Neural progenitor cell (in vitro differentiated cells): ENCODE data around the gene BUB1B. TPM values are rescaled to one million over a fixed set of nuclear protein-coding genes. Genes with fewer than 3 reads are reported as not detected.
A peak's percentile ranks its signal among the peaks of the same experiment; 100 is the strongest.

ENCODE experiments used
- DNase-seq: peaks from one replicate; pipeline ENCODE4 v3.0.0-alpha.2; 2016; ENCODE audit warnings: low spot score
- H2AFZ ChIP-seq: fragments of 200-600 bp; sonication (generic); replicated peaks from 2 replicates; pipeline ENCODE4 v1.6.1; 2016; ENCODE audit warnings: antibody characterized with exemption
- H3F3A ChIP-seq: fragments of 200-600 bp; sonication (generic); 2 replicates; pipeline ENCODE4 v1.6.1; 2016; ENCODE audit warnings: antibody characterized with exemption, low read depth
- H3K27ac ChIP-seq: fragments of 200-600 bp; sonication (generic); 2 replicates; pipeline ENCODE4 v1.5.1; 2016; ENCODE audit warnings: mild to moderate bottlenecking
- H3K27me3 ChIP-seq: fragments of 200-600 bp; sonication (generic); 2 replicates; pipeline ENCODE4 v1.6.1; 2016; ENCODE audit warnings: mild to moderate bottlenecking, moderate library complexity
- H3K36me3 ChIP-seq: fragments of 200-600 bp; sonication (generic); 2 replicates; pipeline ENCODE4 v1.5.1; 2016
- H3K4me1 ChIP-seq: fragments of 200-600 bp; sonication (generic); 2 replicates; pipeline ENCODE4 v1.6.1; 2016; ENCODE audit warnings: mixed run types
- H3K4me2 ChIP-seq: fragments of 200-600 bp; sonication (generic); 2 replicates; pipeline ENCODE4 v1.6.1; 2016
- H3K4me3 ChIP-seq: fragments of 200-600 bp; sonication (generic); 2 replicates; pipeline ENCODE4 v1.5.1; 2016
- H3K79me2 ChIP-seq: fragments of 200-600 bp; sonication (generic); 2 replicates; pipeline ENCODE4 v1.6.1; 2016; ENCODE audit warnings: low read depth
- H3K9ac ChIP-seq: fragments of 200-600 bp; sonication (generic); 2 replicates; pipeline ENCODE4 v1.6.1; 2016
- H3K9me3 ChIP-seq: fragments of 200-600 bp; sonication (generic); 2 replicates; pipeline ENCODE4 v1.5.1; 2016; ENCODE audit warnings: low read depth
- H4K20me1 ChIP-seq: fragments of 200-600 bp; sonication (generic); 2 replicates; pipeline ENCODE4 v1.6.1; 2016; ENCODE audit warnings: low read depth
- H3K27ac Mint-ChIP-seq: 3 replicates; pipeline ENCODE4 v1.8.0; 2021; ENCODE audit warnings: mixed read lengths
- H3K27me3 Mint-ChIP-seq: 2 replicates; pipeline ENCODE4 v1.8.0; 2022; ENCODE audit warnings: low read depth, mild to moderate bottlenecking, inconsistent platforms, moderate library complexity, mixed read lengths; ENCODE audit not compliant: insufficient read depth
- H3K36me3 Mint-ChIP-seq: 3 replicates; pipeline ENCODE4 v1.8.0; 2021; ENCODE audit warnings: mixed read lengths
- H3K4me1 Mint-ChIP-seq: 3 replicates; pipeline ENCODE4 v1.8.0; 2021; ENCODE audit warnings: mixed read lengths
- H3K4me3 Mint-ChIP-seq: 3 replicates; pipeline ENCODE4 v1.8.0; 2021; ENCODE audit warnings: mild to moderate bottlenecking, moderate library complexity, mixed read lengths
- H3K9me3 Mint-ChIP-seq: 3 replicates; pipeline ENCODE4 v1.8.0; 2020; ENCODE audit warnings: mixed read lengths
- CTCF ChIP-seq: fragments of 200-600 bp; sonication (generic); IDR thresholded peaks from 2 replicates; pipeline ENCODE4 v1.5.1; 2017; ENCODE audit warnings: antibody characterized with exemption, mild to moderate bottlenecking
- EZH2 ChIP-seq: fragments of 200-600 bp; sonication (generic); IDR thresholded peaks from 2 replicates; pipeline ENCODE4 v1.6.1; 2017; ENCODE audit warnings: antibody characterized with exemption, mild to moderate bottlenecking, moderate library complexity
- EZH2phosphoT487 ChIP-seq: fragments of 200-600 bp; sonication (generic); IDR thresholded peaks from 2 replicates; pipeline ENCODE4 v1.6.1; 2017; ENCODE audit warnings: antibody characterized with exemption
- total RNA-seq: library from RNA; depleted of rRNA; stranded (reverse); fragments of >200 nt; gene quantifications from 2 replicates; pipeline ENCODE4 v1.2.3, GENCODE V29; 2015; ENCODE audit warnings: low replicate concordance

Gene BUB1B
- total RNA-seq, 1 donor from 2014 or later, result 167 TPM

- Histone ChIP-seq H3K9me3 (no peaks in the 10 kb centered on the region), H3K27ac (no peak overlapping the region), H3K4me3 (no peak overlapping the region), H3K9ac (no peak overlapping the region), H3K4me1 (peaks cover 19% of the 10 kb centered on the region), H3F3A (peaks cover 7% of the 10 kb centered on the region), H3K79me2 (no peaks in the 10 kb centered on the region), H3K36me3 (no peaks in the 10 kb centered on the region), H3K27me3 (no peaks in the 10 kb centered on the region), H2AFZ (no peak overlapping the region), H3K4me2 (peak overlapping the region; percentile 45), H4K20me1 (no peaks in the 10 kb centered on the region)
- Mint-ChIP-seq H3K4me3 (no peak overlapping the region), H3K4me1 (peaks cover 25% of the 10 kb centered on the region), H3K27me3 (peaks cover 8% of the 10 kb centered on the region), H3K36me3 (no peaks in the 10 kb centered on the region), H3K9me3 (no peaks in the 10 kb centered on the region), H3K27ac (no peak overlapping the region)
- TF ChIP-seq CTCF (no peak), EZH2 (no peak), EZH2phosphoT487 (no peak)
- peak; percentile 41 for DNase-seq
These were observed 5.5 kb upstream of the BUB1B start for GRCh38 chr15:40155270-40155910.

- Histone ChIP-seq H3K9ac (no peak overlapping the region), H2AFZ (peak overlapping the region; percentile 67), H4K20me1 (peaks cover 13% of the 10 kb centered on the region), H3K4me2 (no peak overlapping the region), H3K27ac (no peak overlapping the region), H3K36me3 (no peaks in the 10 kb centered on the region), H3K4me1 (peaks cover 32% of the 10 kb centered on the region), H3F3A (peaks cover 7% of the 10 kb centered on the region), H3K4me3 (no peak overlapping the region), H3K79me2 (peaks cover 20% of the 10 kb centered on the region), H3K27me3 (no peaks in the 10 kb centered on the region), H3K9me3 (no peaks in the 10 kb centered on the region)
- Mint-ChIP-seq H3K4me1 (peaks cover 25% of the 10 kb centered on the region), H3K27ac (peak overlapping the region; percentile 58), H3K36me3 (peaks cover under 1% of the 10 kb centered on the region), H3K4me3 (no peak overlapping the region), H3K27me3 (peaks cover 8% of the 10 kb centered on the region), H3K9me3 (no peaks in the 10 kb centered on the region)
- TF ChIP-seq EZH2 (no peak), CTCF (no peak), EZH2phosphoT487 (no peak)
- no peak for DNase-seq
These were observed 3.0 kb upstream of the BUB1B start for GRCh38 chr15:40157778-40158447.

DNA sequence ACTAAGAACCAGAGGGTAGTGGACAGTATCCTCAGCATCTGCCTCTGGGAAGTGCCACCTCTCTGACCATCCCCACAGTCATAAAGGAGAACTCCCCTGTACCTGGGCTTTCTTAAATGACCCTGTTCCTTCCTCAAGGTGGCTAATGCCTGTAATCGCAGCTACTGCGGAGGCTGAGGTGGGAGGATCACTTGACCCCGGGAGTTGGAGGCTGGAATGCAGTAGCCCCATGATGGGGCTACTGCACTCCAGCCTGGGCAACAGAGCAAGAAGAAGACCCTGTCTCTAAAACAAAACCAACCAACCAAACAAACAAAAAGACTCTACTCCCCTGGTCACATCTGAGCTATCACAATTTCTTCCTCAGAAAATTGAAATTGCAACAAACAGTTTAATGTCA lies 848 bp upstream of the BUB1B start:
- Histone ChIP-seq H2AFZ (peak overlapping the region; percentile 82), H3F3A (peaks cover 10% of the 10 kb centered on the region), H3K4me2 (no peak overlapping the region), H3K4me1 (peaks cover 36% of the 10 kb centered on the region), H3K27me3 (no peaks in the 10 kb centered on the region), H3K9ac (no peak overlapping the region), H4K20me1 (peaks cover 29% of the 10 kb centered on the region), H3K27ac (no peak overlapping the region), H3K36me3 (peaks cover 4% of the 10 kb centered on the region), H3K9me3 (no peaks in the 10 kb centered on the region), H3K79me2 (peaks cover 41% of the 10 kb centered on the region), H3K4me3 (no peak overlapping the region)
- Mint-ChIP-seq H3K27me3 (peaks cover 5% of the 10 kb centered on the region), H3K36me3 (peaks cover 4% of the 10 kb centered on the region), H3K27ac (no peak overlapping the region), H3K4me1 (peaks cover 25% of the 10 kb centered on the region), H3K4me3 (no peak overlapping the region), H3K9me3 (no peaks in the 10 kb centered on the region)
- no peak for DNase-seq
- TF ChIP-seq EZH2 (no peak), CTCF (no peak), EZH2phosphoT487 (no peak)
